A673 (cell line): ENCODE measurements around the gene ZNF441.

Experiments used
- EZH2 ChIP-seq: fragments of 200-600 bp; sonication (generic); IDR thresholded peaks from 2 replicates; pipeline ENCODE4 v1.6.1; 2017; ENCODE audit warnings: borderline replicate concordance, low read depth, mild to moderate bottlenecking, mixed read lengths, antibody characterized with exemption, low read length; ENCODE audit not compliant: poor library complexity, severe bottlenecking
- TF ChIP-seq, protein P1 (sequence below): fragments of 300-800, 200-600 bp; sonication (generic); conservative IDR thresholded peaks from 2 replicates; pipeline ENCODE4 v1.5.1; 2017; ENCODE audit warnings: low read depth, mild to moderate bottlenecking, antibody characterized with exemption, low read length, moderate library complexity, mixed read lengths

GRCh38 chr19:11797491-11797890 lies 30.7 kb downstream of the ZNF441 start:
- TF ChIP-seq, protein P1, sequence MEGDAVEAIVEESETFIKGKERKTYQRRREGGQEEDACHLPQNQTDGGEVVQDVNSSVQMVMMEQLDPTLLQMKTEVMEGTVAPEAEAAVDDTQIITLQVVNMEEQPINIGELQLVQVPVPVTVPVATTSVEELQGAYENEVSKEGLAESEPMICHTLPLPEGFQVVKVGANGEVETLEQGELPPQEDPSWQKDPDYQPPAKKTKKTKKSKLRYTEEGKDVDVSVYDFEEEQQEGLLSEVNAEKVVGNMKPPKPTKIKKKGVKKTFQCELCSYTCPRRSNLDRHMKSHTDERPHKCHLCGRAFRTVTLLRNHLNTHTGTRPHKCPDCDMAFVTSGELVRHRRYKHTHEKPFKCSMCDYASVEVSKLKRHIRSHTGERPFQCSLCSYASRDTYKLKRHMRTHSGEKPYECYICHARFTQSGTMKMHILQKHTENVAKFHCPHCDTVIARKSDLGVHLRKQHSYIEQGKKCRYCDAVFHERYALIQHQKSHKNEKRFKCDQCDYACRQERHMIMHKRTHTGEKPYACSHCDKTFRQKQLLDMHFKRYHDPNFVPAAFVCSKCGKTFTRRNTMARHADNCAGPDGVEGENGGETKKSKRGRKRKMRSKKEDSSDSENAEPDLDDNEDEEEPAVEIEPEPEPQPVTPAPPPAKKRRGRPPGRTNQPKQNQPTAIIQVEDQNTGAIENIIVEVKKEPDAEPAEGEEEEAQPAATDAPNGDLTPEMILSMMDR, result peak; percentile 88
- TF ChIP-seq EZH2, result no peak
